ENCODE data around the gene HDAC2. TPM values are rescaled to one million over a fixed set of nuclear protein-coding genes. Genes with fewer than 3 reads are reported as not detected.
"Not testable (repeated sequence)": the region's sequence is repeated elsewhere in the genome, so short reads cannot be mapped to it uniquely, and the experiment has no call there.

HDAC2 gene
- total RNA-seq, 4 donors from 2014 or later, result 40.2 to 66.6 (median 60.7) TPM

DNA sequence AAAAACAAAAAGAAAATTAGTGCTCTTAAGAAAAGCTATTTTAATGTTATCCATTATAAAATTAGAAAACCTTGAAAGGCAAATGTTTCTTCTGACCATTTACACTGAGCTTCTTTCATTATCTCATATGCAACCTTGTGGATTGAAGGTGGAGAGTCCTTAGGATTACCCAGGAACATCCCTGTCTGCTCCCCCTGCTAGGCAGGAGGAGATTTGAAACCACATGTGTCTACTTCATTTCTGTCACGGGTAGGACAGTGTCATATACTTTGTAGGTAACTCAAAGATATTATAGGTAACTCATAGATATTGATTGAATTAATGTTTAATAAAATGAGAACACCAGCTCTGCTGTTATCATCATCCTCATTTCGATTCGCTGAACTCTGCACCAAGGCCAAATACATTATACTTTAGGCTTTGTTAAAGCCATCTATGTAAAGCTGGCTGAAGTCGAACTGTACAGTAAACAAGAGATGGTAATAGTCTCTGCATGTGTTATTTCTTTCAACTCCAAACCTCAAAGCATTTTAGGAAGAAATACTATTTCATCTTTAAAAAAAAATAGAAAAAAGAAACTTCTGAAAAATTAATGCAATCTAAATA lies 49.5 kb downstream of the HDAC2 start:
- no peak for DNase-seq
- H3K9me3 ChIP-seq, result no peaks in the 10 kb centered on the region
- no peak overlapping the region for H3K27ac ChIP-seq
- 85 to 92% methylated on average over 4 of the region's 4 CpGs for WGBS, 2 donors
- H3K36me3 ChIP-seq, result no peaks in the 10 kb centered on the region
- TF ChIP-seq POLR2A (IDR thresholded peaks at IDR 0.05), result no peak
- TF ChIP-seq, protein P1, sequence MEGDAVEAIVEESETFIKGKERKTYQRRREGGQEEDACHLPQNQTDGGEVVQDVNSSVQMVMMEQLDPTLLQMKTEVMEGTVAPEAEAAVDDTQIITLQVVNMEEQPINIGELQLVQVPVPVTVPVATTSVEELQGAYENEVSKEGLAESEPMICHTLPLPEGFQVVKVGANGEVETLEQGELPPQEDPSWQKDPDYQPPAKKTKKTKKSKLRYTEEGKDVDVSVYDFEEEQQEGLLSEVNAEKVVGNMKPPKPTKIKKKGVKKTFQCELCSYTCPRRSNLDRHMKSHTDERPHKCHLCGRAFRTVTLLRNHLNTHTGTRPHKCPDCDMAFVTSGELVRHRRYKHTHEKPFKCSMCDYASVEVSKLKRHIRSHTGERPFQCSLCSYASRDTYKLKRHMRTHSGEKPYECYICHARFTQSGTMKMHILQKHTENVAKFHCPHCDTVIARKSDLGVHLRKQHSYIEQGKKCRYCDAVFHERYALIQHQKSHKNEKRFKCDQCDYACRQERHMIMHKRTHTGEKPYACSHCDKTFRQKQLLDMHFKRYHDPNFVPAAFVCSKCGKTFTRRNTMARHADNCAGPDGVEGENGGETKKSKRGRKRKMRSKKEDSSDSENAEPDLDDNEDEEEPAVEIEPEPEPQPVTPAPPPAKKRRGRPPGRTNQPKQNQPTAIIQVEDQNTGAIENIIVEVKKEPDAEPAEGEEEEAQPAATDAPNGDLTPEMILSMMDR (IDR thresholded peaks at IDR 0.05), result no peak
- no peak overlapping the region for H3K4me3 ChIP-seq
- intact Hi-C loops (cut with DNase I), result no loop called here
- no peaks in the 10 kb centered on the region for H3K27me3 ChIP-seq
- peaks cover 0 to 10% (median 0%) of the 10 kb centered on the region in 3 donors for H3K4me1 ChIP-seq

DNA sequence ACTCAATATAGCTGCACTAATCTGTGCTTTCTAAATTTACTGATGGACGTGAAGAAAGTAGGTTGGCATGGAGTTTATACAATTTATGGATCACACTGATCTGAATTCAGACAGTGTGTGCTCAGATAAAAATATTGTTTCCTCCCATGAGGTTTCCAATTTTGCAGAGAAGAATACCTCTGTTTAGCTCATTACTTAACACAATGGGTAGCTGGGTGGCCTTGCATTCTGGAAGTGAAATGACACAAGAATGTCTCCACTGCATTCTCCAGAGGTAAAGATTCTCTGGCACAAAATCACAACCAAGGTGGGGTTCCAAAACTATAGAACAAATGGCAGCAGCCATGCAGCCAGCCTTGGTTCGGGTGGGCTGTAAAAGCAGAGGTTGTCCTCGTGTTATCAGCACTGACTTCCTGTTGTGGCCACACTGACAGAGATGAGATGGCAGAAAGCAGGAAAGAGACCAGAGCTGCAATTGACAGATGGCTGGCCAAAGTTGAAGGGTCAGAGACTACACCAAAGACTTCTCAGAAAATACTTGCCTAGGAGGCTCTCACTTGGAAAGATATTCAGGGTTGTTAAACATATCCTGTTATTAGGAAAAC lies 50.2 kb downstream of the HDAC2 start:
- 60 to 61% methylated on average over 2 to 3 of the region's 3 CpGs for WGBS, 2 donors
- no peaks in the 10 kb centered on the region for H3K27me3 ChIP-seq
- H3K36me3 ChIP-seq, result no peaks in the 10 kb centered on the region
- intact Hi-C loops (cut with DNase I), result no loop called here
- H3K4me3 ChIP-seq, result no peak overlapping the region
- TF ChIP-seq POLR2A (IDR thresholded peaks at IDR 0.05), result no peak
- TF ChIP-seq, protein P1 (IDR thresholded peaks at IDR 0.05), result no peak
- H3K9me3 ChIP-seq, result no peaks in the 10 kb centered on the region
- H3K4me1 ChIP-seq, result peaks cover 0 to 10% (median 0%) of the 10 kb centered on the region in 3 donors
- DNase-seq, result no peak
- H3K27ac ChIP-seq, result no peak overlapping the region

DNA sequence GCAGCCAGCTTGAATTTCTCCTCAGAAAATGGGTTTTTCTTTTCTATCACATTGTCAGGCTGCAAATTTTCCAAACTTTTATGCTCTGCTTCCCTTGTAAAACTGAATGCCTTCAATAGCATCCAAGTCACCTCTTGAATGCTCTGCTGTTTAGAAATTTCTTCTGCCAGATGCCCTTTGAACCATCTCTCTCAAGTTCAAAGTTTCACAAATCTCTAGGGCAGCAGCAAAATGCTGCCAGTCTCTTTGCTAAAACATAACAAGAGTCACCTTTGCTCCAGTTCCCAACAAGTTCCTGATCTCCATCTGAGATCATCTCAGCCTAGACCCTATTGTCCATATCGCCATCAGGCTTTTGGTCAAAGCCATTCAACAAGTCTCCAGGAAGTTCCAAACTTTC lies 60.7 kb downstream of the HDAC2 start:
- H3K27ac ChIP-seq; H3K9me3 ChIP-seq; H3K36me3 ChIP-seq; DNase-seq; intact Hi-C loops (cut with DNase I); H3K4me1 ChIP-seq; H3K4me3 ChIP-seq; H3K27me3 ChIP-seq: not testable (repeated sequence)
- WGBS, 2 donors, result 67 to 83% methylated on average over 1 of the region's 1 CpG

DNA sequence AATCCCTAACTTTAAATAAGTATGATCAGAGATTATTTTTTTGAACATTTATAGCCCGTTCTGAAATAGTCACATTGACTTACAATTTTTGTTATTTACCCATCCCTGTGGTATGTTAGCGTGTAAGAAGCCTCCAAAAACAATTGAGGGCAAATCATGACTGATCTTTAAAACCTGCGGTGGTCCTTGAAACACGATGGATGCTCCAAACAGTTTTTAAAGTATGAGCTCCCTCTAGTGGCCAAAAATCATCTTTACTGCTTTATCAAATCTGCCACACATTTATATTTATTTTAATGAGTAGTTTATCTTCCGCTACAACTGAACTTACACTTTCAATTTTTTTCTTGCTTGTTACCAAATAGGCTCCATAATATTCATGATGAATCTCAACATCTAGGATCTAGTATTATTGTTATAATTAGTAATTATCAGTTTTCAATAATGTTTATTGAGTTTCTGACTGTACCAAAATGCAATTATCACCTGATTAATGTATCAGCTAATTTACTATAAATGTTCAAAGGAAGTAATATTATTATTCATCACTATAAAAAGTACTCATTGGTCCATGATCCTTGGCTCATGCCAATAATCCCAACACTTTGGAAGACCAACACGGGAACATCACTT lies 61.6 kb downstream of the HDAC2 start:
- TF ChIP-seq POLR2A (IDR thresholded peaks at IDR 0.05), result no peak
- TF ChIP-seq, protein P1 (IDR thresholded peaks at IDR 0.05), result peak; percentile 55 to 74 (median 66)
- 17 to 19% methylated on average over 6 of the region's 6 CpGs for WGBS, 2 donors
- DNase-seq, result no peak

DNA sequence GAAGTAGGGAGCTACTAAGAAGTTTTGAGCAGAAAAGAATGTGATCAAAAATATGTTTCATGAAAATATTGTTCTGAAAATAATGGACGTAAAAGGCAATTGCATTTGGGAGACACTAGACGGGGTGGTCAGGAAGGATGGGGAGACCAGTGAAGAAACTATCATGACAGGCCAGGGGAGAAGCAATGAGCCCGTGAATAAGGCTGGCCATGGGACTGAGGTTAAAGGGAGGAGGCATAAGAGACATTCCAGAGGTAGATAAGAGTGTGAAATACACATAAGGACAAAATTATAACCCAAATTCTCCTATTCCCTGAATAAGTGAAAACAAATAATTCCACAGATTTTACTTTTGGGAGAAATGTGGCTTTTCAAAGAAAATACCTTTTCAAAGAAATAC lies 62.1 kb downstream of the HDAC2 start:
- H3K27ac ChIP-seq, result no peak overlapping the region
- 62 to 66% methylated on average over 3 of the region's 3 CpGs for WGBS, 2 donors
- H3K36me3 ChIP-seq, result no peaks in the 10 kb centered on the region
- H3K9me3 ChIP-seq, result no peaks in the 10 kb centered on the region
- DNase-seq, result no peak
- TF ChIP-seq POLR2A (IDR thresholded peaks at IDR 0.05), result no peak
- TF ChIP-seq, protein P1 (IDR thresholded peaks at IDR 0.05), result no peak
- H3K4me3 ChIP-seq, result no peak overlapping the region
- intact Hi-C loops (cut with DNase I), result no loop called here
- H3K27me3 ChIP-seq, result no peaks in the 10 kb centered on the region
- peaks cover 0 to 15% (median 0%) of the 10 kb centered on the region in 3 donors for H3K4me1 ChIP-seq

More for the DNA sequence above, 61.6 kb downstream of the HDAC2 start:
- H3K4me3 ChIP-seq, result no peak overlapping the region
- H3K36me3 ChIP-seq, result no peaks in the 10 kb centered on the region
- intact Hi-C loops (cut with DNase I), result no loop called here
- H3K27me3 ChIP-seq, result no peaks in the 10 kb centered on the region
- no peaks in the 10 kb centered on the region for H3K9me3 ChIP-seq
- H3K4me1 ChIP-seq, result peaks cover 0 to 10% (median 0%) of the 10 kb centered on the region in 3 donors
- H3K27ac ChIP-seq, result no peak overlapping the region

Data from esophagus squamous epithelium (tissue), 5 donors.